ENCODE results near the gene HS6ST2.

HS6ST2 gene

GRCh38 chrX:132603700-132604286 is 354.6 kb downstream of the HS6ST2 start:
- DNase-seq, result no peak

- no peak for DNase-seq
Measured at GRCh38 chrX:132602701-132603100, 355.7 kb downstream of the HS6ST2 start.

GRCh38 chrX:132594999-132595398 is 363.4 kb downstream of the HS6ST2 start:
- DNase-seq, result no peak

DNA sequence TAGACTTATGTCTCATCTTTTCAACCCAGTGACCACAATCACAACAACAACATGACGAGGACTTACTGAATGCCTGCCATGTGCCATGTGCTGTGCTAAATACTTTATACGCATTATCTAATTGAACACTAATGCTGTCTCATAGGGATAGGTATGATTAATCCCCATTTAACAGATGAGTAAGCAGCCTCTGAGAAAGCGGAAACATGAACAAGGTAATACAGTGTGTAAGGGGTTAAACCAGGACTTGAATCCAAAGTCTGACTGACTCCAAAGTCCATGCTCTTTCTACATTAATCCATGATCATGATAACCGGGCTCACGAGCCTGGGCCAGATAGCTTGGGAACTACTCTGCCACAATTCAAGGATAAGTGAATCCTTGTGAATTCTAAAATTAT is 364.3 kb downstream of the HS6ST2 start:
- no peak for DNase-seq

GRCh38 chrX:132592880-132593279 is 365.5 kb downstream of the HS6ST2 start:
- no peak for DNase-seq

GRCh38 chrX:132591719-132592275 is 366.6 kb downstream of the HS6ST2 start:
- no peak for DNase-seq

DNA sequence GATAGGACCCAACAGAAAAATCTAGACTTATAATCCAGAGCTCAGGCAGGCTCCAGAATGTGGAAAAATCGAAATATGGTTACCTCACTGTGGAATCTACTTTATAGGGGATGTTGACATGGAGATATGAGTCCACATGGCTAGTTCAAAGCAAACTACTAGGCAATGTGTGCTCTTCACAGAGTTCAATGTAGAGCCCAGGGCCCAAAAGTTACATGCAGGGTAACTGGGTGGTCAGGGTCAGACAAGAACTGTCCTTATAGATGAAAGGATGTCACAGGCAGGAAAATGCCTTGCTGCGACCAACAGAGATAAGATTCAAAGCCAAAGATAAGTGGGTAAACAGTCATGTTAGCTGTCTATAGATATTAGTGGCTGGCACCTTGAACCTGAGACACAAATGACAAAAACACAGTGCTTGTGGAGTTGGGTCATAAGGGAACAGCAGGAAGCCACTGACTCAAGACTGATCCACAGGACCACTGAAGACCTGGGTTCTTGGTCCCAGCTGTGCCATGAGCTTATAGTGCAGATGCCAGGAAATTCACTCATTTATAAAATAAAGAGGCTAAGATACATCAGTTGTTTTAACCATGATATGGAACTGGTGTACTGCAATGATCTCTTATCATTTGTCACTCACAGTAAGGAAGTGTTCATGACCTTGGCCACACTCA is 367.9 kb downstream of the HS6ST2 start:
- DNase-seq, result no peak

GRCh38 chrX:132584936-132585335 is 373.5 kb downstream of the HS6ST2 start:
- DNase-seq, result no peak

DNA sequence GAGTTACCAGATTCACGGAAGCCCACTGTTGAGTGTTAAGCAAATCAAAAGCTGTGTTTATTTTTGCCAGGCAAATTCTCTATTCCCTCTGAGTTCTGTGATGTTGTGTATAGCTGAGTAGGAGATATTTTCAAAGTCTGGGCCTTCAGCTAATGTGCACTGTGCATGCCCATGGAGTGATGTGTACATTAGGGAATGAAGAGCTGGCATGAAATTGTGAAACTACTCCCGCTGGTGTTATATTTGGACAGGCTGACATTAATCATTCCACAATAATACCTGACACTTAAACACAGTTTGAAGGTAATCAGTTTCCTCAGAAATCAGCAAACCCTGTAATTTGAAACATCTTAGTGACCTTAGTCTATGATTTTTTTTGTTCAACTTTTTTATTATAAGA is 381.5 kb downstream of the HS6ST2 start:
- DNase-seq, result no peak

All from 8988T (cell line).